DMS53 treated with DMSO at 0.1 percent for 48 hours (cell line): ENCODE data around the gene PSG11.
"Not testable (repeated sequence)": the region's sequence is repeated elsewhere in the genome, so short reads cannot be mapped to it uniquely, and the experiment has no call there.

Experiments
- DNase-seq: peaks from one replicate; lab custom pipeline; 2025; ENCODE audit not compliant: unreplicated experiment; lab: John Stamatoyannopoulos, UW

Gene PSG11

GRCh38 chr19:43026369-43026768, at the start of gene PSG11:
PSG11 (minus strand) TSS chr19:43026469; CDS start chr19:43026372, 97 bp downstream.
- not testable (repeated sequence) for DNase-seq

- not testable (repeated sequence) for DNase-seq
These were observed 36.1 kb upstream of the PSG11 start for GRCh38 chr19:43062418-43062817.

- not testable (repeated sequence) for DNase-seq
These were observed 35.1 kb upstream of the PSG11 start for GRCh38 chr19:43061326-43061725.

GRCh38 chr19:43060254-43060653, 34.0 kb upstream of the PSG11 start:
- not testable (repeated sequence) for DNase-seq

- DNase-seq: not testable (repeated sequence)
These were observed 33.2 kb upstream of the PSG11 start for GRCh38 chr19:43059482-43059881.

- not testable (repeated sequence) for DNase-seq
These were observed 32.2 kb upstream of the PSG11 start for GRCh38 chr19:43058440-43058839.

GRCh38 chr19:43047966-43048365, 21.7 kb upstream of the PSG11 start:
- not testable (repeated sequence) for DNase-seq

GRCh38 chr19:43046578-43046977, 20.3 kb upstream of the PSG11 start:
- DNase-seq: not testable (repeated sequence)

- not testable (repeated sequence) for DNase-seq
These were observed 17.4 kb upstream of the PSG11 start for GRCh38 chr19:43043492-43044180.

GRCh38 chr19:43031645-43032044, 5.4 kb upstream of the PSG11 start:
- not testable (repeated sequence) for DNase-seq

GRCh38 chr19:43028866-43029265, 2.6 kb upstream of the PSG11 start:
- no peak for DNase-seq

- DNase-seq: not testable (repeated sequence)
These were observed 1.7 kb upstream of the PSG11 start for GRCh38 chr19:43027985-43028384.

GRCh38 chr19:43027061-43027460, 792 bp upstream of the PSG11 start:
- not testable (repeated sequence) for DNase-seq

GRCh38 chr19:43022098-43022497, 4.2 kb downstream of the PSG11 start:
- not testable (repeated sequence) for DNase-seq

- not testable (repeated sequence) for DNase-seq
These were observed 4.6 kb downstream of the PSG11 start for GRCh38 chr19:43021629-43022028.

- not testable (repeated sequence) for DNase-seq
These were observed 6.7 kb downstream of the PSG11 start for GRCh38 chr19:43019588-43019987.

- not testable (repeated sequence) for DNase-seq
These were observed 20.4 kb downstream of the PSG11 start for GRCh38 chr19:43005841-43006240.

- not testable (repeated sequence) for DNase-seq
These were observed 21.4 kb downstream of the PSG11 start for GRCh38 chr19:43004846-43005245.

- DNase-seq: not testable (repeated sequence)
These were observed 22.6 kb downstream of the PSG11 start for GRCh38 chr19:43003634-43004033.

- DNase-seq: not testable (repeated sequence)
These were observed 23.3 kb downstream of the PSG11 start for GRCh38 chr19:43002948-43003347.

- not testable (repeated sequence) for DNase-seq
These were observed 30.1 kb downstream of the PSG11 start for GRCh38 chr19:42996161-42996560.

GRCh38 chr19:42992029-42992604, 34.2 kb downstream of the PSG11 start:
- not testable (repeated sequence) for DNase-seq
